Measurements from ENCODE around the gene CAMK1.

CAMK1 gene

GRCh38 chr3:9716801-9717555 is 52.8 kb downstream of the CAMK1 start:
- H3K4me3 ChIP-seq (replicated peaks; ENCODE audit: insufficient read depth, low read length): no peak overlapping the region
- no peak for DNase-seq (ENCODE audit: low read depth in 1 of 2, low spot score in 1 of 2)
- H3K27ac ChIP-seq (replicated peaks): peak overlapping the region; percentile 68
- TF ChIP-seq SPI1 (IDR thresholded peaks at IDR 0.05; ENCODE audit: borderline replicate concordance, low read depth) (no peak), GABPA (IDR thresholded peaks at IDR 0.05; ENCODE audit: low read depth) (no peak), POLR2AphosphoS5 (IDR thresholded peaks at IDR 0.05; ENCODE audit: low read depth) (no peak), REST (IDR thresholded peaks at IDR 0.05; ENCODE audit: insufficient replicate concordance, low read depth) (no peak), CTCF (IDR thresholded peaks at IDR 0.05; ENCODE audit: insufficient read depth, low read length) (no peak)
- H3K27me3 ChIP-seq (ENCODE audit: insufficient read depth, poor library complexity, severe bottlenecking): no peaks in the 10 kb centered on the region

DNA sequence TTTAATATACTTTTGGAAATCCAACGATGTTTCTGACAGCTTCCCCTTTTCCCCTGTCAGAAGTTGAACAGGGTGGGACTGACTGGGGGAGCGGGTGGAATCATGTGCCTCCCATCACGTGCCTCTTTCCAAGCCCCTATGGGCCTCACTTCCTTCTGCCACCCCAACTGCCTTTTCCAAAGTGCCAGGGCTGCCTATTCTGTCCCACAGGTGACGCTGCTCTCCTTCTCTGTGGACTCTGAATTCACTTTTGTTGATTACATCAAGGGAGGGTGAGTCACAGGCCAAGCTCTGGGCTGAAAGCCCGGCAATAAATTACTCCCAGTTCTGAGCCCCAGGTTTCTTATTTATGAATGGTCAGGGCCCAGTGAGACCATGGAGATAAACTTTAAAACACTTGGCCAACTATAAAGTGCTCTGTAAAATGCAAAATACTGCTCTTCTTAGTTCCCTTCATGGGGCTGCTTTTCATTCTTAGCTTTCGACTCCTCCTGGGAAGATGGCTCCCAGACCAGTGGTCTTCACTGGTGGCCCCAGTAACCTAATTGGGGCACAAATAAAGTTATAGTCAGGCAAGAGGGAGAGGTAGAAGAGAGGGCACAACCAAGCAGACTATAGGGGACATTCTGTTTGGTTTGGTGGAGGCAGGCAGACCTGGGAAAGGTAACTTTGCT is 53.8 kb downstream of the CAMK1 start:
- peak overlapping the region; percentile 68 for H3K27ac ChIP-seq (replicated peaks)
- H3K4me3 ChIP-seq (replicated peaks; ENCODE audit: insufficient read depth, low read length): no peak overlapping the region
- no peak for TF ChIP-seq GABPA (IDR thresholded peaks at IDR 0.05; ENCODE audit: low read depth)
- TF ChIP-seq POLR2AphosphoS5 (IDR thresholded peaks at IDR 0.05; ENCODE audit: low read depth): peak; percentile 58
- no peak for TF ChIP-seq REST (IDR thresholded peaks at IDR 0.05; ENCODE audit: insufficient replicate concordance, low read depth)
- TF ChIP-seq SPI1 (IDR thresholded peaks at IDR 0.05; ENCODE audit: borderline replicate concordance, low read depth): peak; percentile 81
- TF ChIP-seq CTCF (IDR thresholded peaks at IDR 0.05; ENCODE audit: insufficient read depth, low read length): peak; percentile 98
- no peaks in the 10 kb centered on the region for H3K27me3 ChIP-seq (ENCODE audit: insufficient read depth, poor library complexity, severe bottlenecking)
- peak; percentile 80 to 95 for DNase-seq (ENCODE audit: low read depth in 1 of 2, low spot score in 1 of 2)

GRCh38 chr3:9715136-9715535 is 54.6 kb downstream of the CAMK1 start:
- no peak overlapping the region for H3K4me3 ChIP-seq (replicated peaks; ENCODE audit: insufficient read depth, low read length)
- H3K27ac ChIP-seq (replicated peaks): peak overlapping the region; percentile 68
- no peaks in the 10 kb centered on the region for H3K27me3 ChIP-seq (ENCODE audit: insufficient read depth, poor library complexity, severe bottlenecking)
- DNase-seq (ENCODE audit: low read depth in 1 of 2, low spot score in 1 of 2): peak in 1 of 2 experiments; percentile 41
- TF ChIP-seq GABPA (IDR thresholded peaks at IDR 0.05; ENCODE audit: low read depth) (no peak), CTCF (IDR thresholded peaks at IDR 0.05; ENCODE audit: insufficient read depth, low read length) (no peak), REST (IDR thresholded peaks at IDR 0.05; ENCODE audit: insufficient replicate concordance, low read depth) (no peak), POLR2AphosphoS5 (IDR thresholded peaks at IDR 0.05; ENCODE audit: low read depth) (no peak), SPI1 (IDR thresholded peaks at IDR 0.05; ENCODE audit: borderline replicate concordance, low read depth) (no peak)
